Upper lobe of left lung (tissue), 4 donors: Measurements from ENCODE around the gene CCDC190.

Experiments
- CTCF ChIP-seq, 6 experiments: fragments of 450-650 bp in 4 of 6; fragments of 200-600 bp in 2 of 6; sonication (generic) in 2 of 6; IDR thresholded peaks; one replicate each; pipeline ENCODE4 v1.5.1; 2016 to 2019; ENCODE audit warnings: antibody characterized with exemption in 6 of 6
- EP300 ChIP-seq, 4 donors: sonication (generic); formaldehyde crosslinking; IDR thresholded peaks; one replicate each; pipeline ENCODE4 v1.5.1; 2017; ENCODE audit warnings: antibody characterized with exemption in 4 of 4, control low read depth in 2 of 4

- TF ChIP-seq CTCF (IDR thresholded peaks at IDR 0.05), result no peak
- no peak for TF ChIP-seq EP300 (IDR thresholded peaks at IDR 0.05)
Observed at GRCh38 chr1:162893612-162893908, 32.6 kb upstream of the CCDC190 start.
